BE2C (cell line): ENCODE results near the gene POLR1C.
"Not testable (repeated sequence)": the region's sequence is repeated elsewhere in the genome, so short reads cannot be mapped to it uniquely, and the experiment has no call there.

Experiments
- DNase-seq: peaks from one replicate; pipeline ENCODE4 v3.0.0-alpha.2; 2020
- H3K27me3 ChIP-seq: fragments of 250-450 bp; sonication (Bioruptor Pico); 2 replicates; pipeline ENCODE4 v1.5.1; 2020; ENCODE audit warnings: mild to moderate bottlenecking
- H3K36me3 ChIP-seq: fragments of 250-450 bp; sonication (Bioruptor Pico); 2 replicates; pipeline ENCODE4 v1.5.1; 2020; ENCODE audit warnings: mild to moderate bottlenecking
- H3K4me1 ChIP-seq: fragments of 250-450 bp; sonication (Bioruptor Pico); 2 replicates; pipeline ENCODE4 v1.5.1; 2020
- H3K4me3 ChIP-seq: 2 replicates; pipeline ENCODE4 v1.5.1; 2011; ENCODE audit warnings: low read depth, low read length
- H3K9me3 ChIP-seq: fragments of 250-450 bp; sonication (Bioruptor Pico); 2 replicates; pipeline ENCODE4 v1.5.1; 2020
- CTCF ChIP-seq: IDR thresholded peaks from 2 replicates; pipeline ENCODE4 v1.5.1; 2012; ENCODE audit warnings: mild to moderate bottlenecking, low read depth, low read length

POLR1C gene

GRCh38 chr6:43540507-43540906 is 23.6 kb downstream of the POLR1C start:
- H3K4me1 ChIP-seq: no peaks in the 10 kb centered on the region
- no peak for DNase-seq
- no peaks in the 10 kb centered on the region for H3K27me3 ChIP-seq
- no peak overlapping the region for H3K4me3 ChIP-seq
- H3K36me3 ChIP-seq: peaks cover 84% of the 10 kb centered on the region
- no peaks in the 10 kb centered on the region for H3K9me3 ChIP-seq
- no peak for TF ChIP-seq CTCF

GRCh38 chr6:43541774-43542471 is 25.0 kb downstream of the POLR1C start:
- Histone ChIP-seq H3K9me3 (no peaks in the 10 kb centered on the region), H3K36me3 (peaks cover 88% of the 10 kb centered on the region), H3K4me3 (no peak overlapping the region), H3K4me1 (no peaks in the 10 kb centered on the region), H3K27me3 (no peaks in the 10 kb centered on the region)
- TF ChIP-seq CTCF: no peak
- DNase-seq: no peak

DNA sequence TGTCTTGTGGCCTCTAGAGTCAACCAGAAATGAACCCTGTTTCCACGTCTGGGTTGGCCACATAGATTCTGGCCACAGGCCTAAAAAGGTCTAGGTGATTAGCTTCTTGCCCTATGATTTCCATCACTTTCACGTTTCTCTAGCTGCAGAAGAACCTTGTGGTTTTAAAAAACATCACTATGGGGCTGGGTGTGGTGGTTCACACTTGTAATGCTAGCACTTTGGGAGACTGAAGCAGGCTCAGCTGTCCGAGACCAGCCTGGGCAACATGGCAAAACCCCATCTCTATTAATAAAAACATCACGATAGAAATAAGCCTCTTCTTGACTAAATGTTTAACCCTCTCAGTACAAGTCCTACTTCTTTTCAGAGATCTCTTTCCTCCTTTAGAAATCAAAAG is 27.6 kb downstream of the POLR1C start:
- Histone ChIP-seq H3K9me3 (no peaks in the 10 kb centered on the region), H3K4me3 (no peak overlapping the region), H3K4me1 (no peaks in the 10 kb centered on the region), H3K36me3 (peaks cover 94% of the 10 kb centered on the region), H3K27me3 (no peaks in the 10 kb centered on the region)
- TF ChIP-seq CTCF: no peak
- no peak for DNase-seq

GRCh38 chr6:43547222-43547621 is 30.3 kb downstream of the POLR1C start:
- peaks cover 94% of the 10 kb centered on the region for H3K36me3 ChIP-seq
- no peaks in the 10 kb centered on the region for H3K4me1 ChIP-seq
- no peaks in the 10 kb centered on the region for H3K27me3 ChIP-seq
- TF ChIP-seq CTCF: no peak
- H3K4me3 ChIP-seq: no peak overlapping the region
- DNase-seq: no peak
- H3K9me3 ChIP-seq: no peaks in the 10 kb centered on the region

GRCh38 chr6:43557620-43558019 is 40.7 kb downstream of the POLR1C start:
- H3K36me3 ChIP-seq: peaks cover 94% of the 10 kb centered on the region
- not testable (repeated sequence) for DNase-seq, H3K9me3 ChIP-seq, H3K4me1 ChIP-seq, H3K27me3 ChIP-seq, H3K4me3 ChIP-seq

GRCh38 chr6:43559328-43559727 is 42.4 kb downstream of the POLR1C start:
- peaks cover 96% of the 10 kb centered on the region for H3K36me3 ChIP-seq
- TF ChIP-seq CTCF: no peak
- no peaks in the 10 kb centered on the region for H3K9me3 ChIP-seq
- no peak for DNase-seq
- no peaks in the 10 kb centered on the region for H3K27me3 ChIP-seq
- H3K4me1 ChIP-seq: no peaks in the 10 kb centered on the region
- no peak overlapping the region for H3K4me3 ChIP-seq
